Measurements from ENCODE around the gene PLXNB1.

The PLXNB1 gene

DNA sequence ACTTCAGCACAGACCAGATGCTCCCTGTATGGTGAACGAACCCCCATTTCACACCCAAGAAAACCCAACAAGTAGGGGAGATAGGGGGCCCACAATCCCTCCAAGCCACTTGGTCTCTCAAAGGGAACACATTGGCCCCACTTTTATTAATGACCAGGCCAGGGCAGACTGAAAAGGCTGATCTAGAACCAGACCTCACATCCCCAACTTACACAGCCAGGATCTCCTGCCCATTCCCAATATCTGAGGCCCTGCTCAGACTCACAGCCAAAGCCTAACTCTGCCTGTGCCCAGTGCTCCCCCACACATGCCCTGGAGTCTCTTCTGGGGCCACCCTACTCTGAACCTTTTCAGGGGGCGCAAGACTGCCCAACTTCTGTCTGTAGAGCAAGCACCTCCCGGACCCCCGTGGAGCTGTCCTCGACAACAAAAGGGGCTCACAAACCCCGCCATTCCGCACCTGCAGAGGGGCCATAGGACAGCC is 1.8 kb downstream of the PLXNB1 start:
- ChIA-PET POLR2A (no interaction called here), CTCF (interaction anchor here (22.2 to 30.6 kb wide), 2 partner anchors 3 to 15 kb away, joined by 863 read pairs; partner anchors contain the start of genes CCDC51, PLXNB1 and TMA7)
- TF ChIP-seq, protein P1, sequence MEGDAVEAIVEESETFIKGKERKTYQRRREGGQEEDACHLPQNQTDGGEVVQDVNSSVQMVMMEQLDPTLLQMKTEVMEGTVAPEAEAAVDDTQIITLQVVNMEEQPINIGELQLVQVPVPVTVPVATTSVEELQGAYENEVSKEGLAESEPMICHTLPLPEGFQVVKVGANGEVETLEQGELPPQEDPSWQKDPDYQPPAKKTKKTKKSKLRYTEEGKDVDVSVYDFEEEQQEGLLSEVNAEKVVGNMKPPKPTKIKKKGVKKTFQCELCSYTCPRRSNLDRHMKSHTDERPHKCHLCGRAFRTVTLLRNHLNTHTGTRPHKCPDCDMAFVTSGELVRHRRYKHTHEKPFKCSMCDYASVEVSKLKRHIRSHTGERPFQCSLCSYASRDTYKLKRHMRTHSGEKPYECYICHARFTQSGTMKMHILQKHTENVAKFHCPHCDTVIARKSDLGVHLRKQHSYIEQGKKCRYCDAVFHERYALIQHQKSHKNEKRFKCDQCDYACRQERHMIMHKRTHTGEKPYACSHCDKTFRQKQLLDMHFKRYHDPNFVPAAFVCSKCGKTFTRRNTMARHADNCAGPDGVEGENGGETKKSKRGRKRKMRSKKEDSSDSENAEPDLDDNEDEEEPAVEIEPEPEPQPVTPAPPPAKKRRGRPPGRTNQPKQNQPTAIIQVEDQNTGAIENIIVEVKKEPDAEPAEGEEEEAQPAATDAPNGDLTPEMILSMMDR (IDR thresholded peaks at IDR 0.05; ENCODE audit: control extremely low read depth, extremely low read depth, low read depth, missing control alignments) = no peak
- no peak for DNase-seq (ENCODE audit: extremely low spot score)

DNA sequence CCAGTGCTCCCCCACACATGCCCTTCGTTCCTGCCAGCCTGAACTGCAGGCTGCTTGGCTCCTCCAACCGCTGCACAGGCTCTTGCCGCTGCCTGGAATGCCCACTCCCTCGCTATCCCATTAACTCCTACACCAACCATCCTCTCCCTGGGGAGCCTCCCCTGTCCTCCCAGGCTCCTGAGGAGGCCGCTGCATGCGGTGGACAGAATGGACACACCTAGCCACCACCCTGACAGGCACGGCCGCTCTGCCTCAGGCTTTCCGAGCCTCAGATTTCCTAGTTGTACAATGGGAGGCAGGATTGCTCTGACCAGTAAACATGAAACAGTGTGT is 2.3 kb downstream of the PLXNB1 start:
- DNase-seq (ENCODE audit: extremely low spot score) = no peak
- ChIA-PET CTCF (interaction anchor here (22.2 to 30.6 kb wide), 2 partner anchors 4 to 15 kb away, joined by 863 read pairs; partner anchors contain the start of genes CCDC51, PLXNB1 and TMA7), POLR2A (no interaction called here)
- TF ChIP-seq, protein P1 (IDR thresholded peaks at IDR 0.05; ENCODE audit: control extremely low read depth, extremely low read depth, low read depth, missing control alignments) = no peak

DNA sequence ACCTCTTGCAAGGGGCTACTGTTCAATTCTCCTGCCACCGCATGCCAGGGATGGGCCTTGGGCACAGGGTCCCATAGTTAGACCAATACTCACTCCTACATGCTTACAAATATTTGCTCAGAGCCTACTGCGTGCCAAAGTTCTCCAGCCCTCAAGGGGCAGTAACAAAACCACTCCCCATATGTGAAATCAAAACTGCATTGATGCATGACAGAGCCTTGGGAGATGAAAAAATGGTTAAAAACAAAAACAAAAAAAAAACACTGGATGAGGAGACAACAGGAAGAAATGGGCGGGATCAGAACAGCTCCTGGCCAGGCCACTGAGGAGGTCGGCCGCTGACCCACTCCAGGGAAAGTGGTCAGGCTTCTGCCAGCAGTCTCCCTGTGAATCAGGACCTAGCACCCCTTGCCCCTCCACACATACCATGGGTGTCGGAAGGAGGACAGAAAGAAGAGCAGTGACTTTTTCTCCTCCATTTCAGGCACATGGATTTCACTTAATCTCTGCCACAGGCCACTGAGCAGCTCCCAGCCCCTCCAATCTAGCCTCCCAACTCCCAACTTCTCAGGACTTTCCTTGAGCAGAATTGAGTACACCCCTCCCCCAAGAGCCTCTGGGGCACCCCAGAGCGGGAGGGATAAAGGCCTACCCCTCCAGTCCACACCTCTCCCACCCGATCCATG is 2.8 kb downstream of the PLXNB1 start:
- ChIA-PET CTCF (interaction anchor here (22.2 to 30.6 kb wide), 2 partner anchors 4 to 14 kb away, joined by 863 read pairs; partner anchors contain the start of genes CCDC51, PLXNB1 and TMA7), POLR2A (no interaction called here)
- DNase-seq (ENCODE audit: extremely low spot score) = no peak
- TF ChIP-seq, protein P1 (IDR thresholded peaks at IDR 0.05; ENCODE audit: control extremely low read depth, extremely low read depth, low read depth, missing control alignments) = no peak

DNA sequence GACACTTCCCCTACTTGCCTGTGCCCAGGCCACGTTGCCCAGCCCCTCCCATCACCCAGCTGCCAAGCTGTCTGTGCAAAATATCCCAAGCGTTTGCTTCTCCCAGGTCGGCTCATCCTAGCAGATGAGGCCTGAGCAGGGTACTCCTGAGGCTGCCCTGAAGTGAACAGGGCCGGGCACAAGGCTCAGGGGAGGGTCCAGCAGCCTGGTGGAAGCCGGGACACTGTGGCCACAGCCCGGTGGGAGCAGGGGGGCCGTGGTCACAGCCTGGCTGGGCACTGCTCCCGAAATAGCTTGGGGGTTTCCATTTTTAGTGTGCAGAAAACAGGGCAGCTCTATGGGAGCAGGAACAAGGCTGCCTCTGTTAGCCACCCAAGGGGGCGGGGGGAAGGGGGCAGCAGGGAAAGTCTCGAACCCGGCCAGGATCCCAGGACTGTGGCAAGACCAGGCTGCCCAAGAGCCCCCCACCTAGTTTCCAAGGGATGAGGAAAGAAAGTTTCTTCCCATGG is 3.4 kb downstream of the PLXNB1 start:
- TF ChIP-seq, protein P1 (IDR thresholded peaks at IDR 0.05; ENCODE audit: control extremely low read depth, extremely low read depth, low read depth, missing control alignments) = no peak
- ChIA-PET POLR2A (no interaction called here), CTCF (interaction anchor here (22.2 to 30.6 kb wide), 2 partner anchors 5 to 13 kb away, joined by 863 read pairs; partner anchors contain the start of genes CCDC51, PLXNB1 and TMA7)
- DNase-seq (ENCODE audit: extremely low spot score) = no peak

DNA sequence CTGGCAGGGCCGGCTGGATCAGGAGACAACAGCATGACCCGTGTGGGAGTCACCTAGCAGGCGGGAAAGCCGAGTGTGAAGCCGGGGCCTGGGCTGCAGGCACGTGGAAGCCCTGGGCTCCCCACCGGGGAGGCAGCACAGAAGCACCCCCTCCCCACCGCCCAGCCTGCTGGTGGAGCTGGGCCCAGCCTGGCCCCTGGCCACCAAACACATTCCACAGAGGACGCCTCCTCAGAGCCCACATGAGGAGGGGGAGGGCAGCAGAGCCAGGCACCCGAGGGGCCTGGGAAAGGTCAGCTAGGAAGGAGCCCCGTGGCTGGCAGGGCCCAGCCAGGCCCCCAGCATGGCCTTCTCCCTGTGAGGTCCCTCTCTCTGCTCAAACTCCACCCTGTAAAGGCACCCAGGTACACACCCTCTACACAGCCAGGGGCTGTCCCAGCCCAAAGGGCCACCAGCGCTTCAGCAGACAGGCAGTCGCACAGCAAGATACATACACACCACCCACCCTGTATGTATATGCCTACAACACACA is 4.5 kb downstream of the PLXNB1 start:
- CTCF ChIA-PET = interaction anchor here (22.2 to 30.6 kb wide), 2 partner anchors 6 to 12 kb away, joined by 863 read pairs; partner anchors contain the start of genes CCDC51, PLXNB1 and TMA7
- POLR2A ChIA-PET = no interaction called here
- no peak for DNase-seq (ENCODE audit: extremely low spot score)
- TF ChIP-seq, protein P1 (IDR thresholded peaks at IDR 0.05; ENCODE audit: control extremely low read depth, extremely low read depth, low read depth, missing control alignments) = no peak

DNA sequence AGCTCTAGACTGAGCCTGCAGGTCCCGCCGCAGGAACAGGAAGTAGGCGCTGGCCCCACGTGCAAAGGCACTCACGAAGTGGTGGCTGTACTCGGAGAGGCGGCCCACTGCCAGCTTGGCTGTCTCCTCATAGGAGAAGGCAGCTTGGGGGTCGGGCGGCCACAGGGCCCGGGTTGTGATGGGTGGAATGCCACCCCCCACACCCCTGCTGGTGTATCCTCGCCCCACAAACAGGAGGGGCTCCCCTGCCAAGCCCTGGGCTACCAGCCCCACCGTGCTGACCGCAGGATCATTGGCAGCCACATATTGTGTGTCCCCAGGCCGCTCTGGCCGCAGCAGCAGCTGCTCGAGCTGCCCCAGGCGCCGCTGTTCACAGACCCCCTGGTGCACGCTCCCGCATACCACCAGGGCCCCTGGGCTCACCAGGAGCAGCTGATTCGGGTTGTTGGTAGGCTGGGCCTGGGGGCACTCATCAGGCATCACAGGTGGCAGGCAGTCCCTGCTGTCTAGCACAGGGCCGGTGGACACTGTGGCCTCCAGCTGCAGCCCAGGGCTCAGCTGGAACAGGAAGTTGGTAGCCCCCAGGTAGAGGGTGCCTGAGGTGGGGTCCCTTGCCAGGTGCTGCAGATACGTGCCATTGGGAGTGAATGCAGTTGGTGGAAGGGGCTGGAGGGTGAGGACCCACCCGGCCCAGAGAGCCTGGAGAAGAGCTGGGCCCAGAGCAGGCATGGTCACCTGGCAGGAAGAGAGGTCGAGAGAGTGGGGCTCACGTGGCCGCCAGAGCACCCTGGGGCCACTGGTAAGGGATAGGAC is 5.8 kb downstream of the PLXNB1 start:
- CTCF ChIA-PET = interaction anchor here (1.2 to 30.6 kb wide), 3 partner anchors 7 to 230 kb away, joined by 3 to 863 read pairs (median 863); partner anchors contain the start of genes CCDC51, PLXNB1 and TMA7

More for the DNA sequence above, 5.8 kb downstream of the PLXNB1 start:
- DNase-seq (ENCODE audit: extremely low spot score) = no peak
- POLR2A ChIA-PET = interaction anchor here (0.6 kb wide), 1 partner anchor 52 kb away, joined by 5 read pairs; no protein-coding TSS in a partner anchor
- TF ChIP-seq, protein P1 (IDR thresholded peaks at IDR 0.05; ENCODE audit: control extremely low read depth, extremely low read depth, low read depth, missing control alignments) = no peak

Measured in GM10248 (cell line).